GM21528 (cell line): ENCODE results near the gene HK2.
A peak's percentile ranks its signal among the peaks of the same experiment; 100 is the strongest.
"Not testable (repeated sequence)": the region's sequence is repeated elsewhere in the genome, so short reads cannot be mapped to it uniquely, and the experiment has no call there.

ENCODE experiments used
- ATAC-seq: cut with Tn5 transposase; IDR thresholded peaks from one replicate; pipeline ENCODE4 v1.9.1; 2021; ENCODE audit warnings: mild to moderate bottlenecking, moderate library complexity; ENCODE audit not compliant: unreplicated experiment, low FRiP score

HK2 gene

GRCh38 chr2:74834792-74835755 is 1.1 kb downstream of the HK2 start:
- peak; percentile 58 for ATAC-seq

GRCh38 chr2:74835831-74836674 is 2.1 kb downstream of the HK2 start:
- no peak for ATAC-seq

GRCh38 chr2:74836675-74837401 is 2.9 kb downstream of the HK2 start:
- no peak for ATAC-seq

GRCh38 chr2:74841641-74842040 is 7.7 kb downstream of the HK2 start:
- no peak for ATAC-seq

GRCh38 chr2:74843433-74843832 is 9.5 kb downstream of the HK2 start:
- no peak for ATAC-seq

- peak; percentile 67 for ATAC-seq
These were observed 10.0 kb downstream of the HK2 start for GRCh38 chr2:74843899-74844298.

GRCh38 chr2:74844752-74845151 is 10.8 kb downstream of the HK2 start:
- ATAC-seq, result no peak

GRCh38 chr2:74845217-74845751 is 11.4 kb downstream of the HK2 start:
- ATAC-seq, result no peak

- ATAC-seq, result no peak
These were observed 12.1 kb downstream of the HK2 start for GRCh38 chr2:74845991-74846390.

- ATAC-seq, result no peak
These were observed 12.6 kb downstream of the HK2 start for GRCh38 chr2:74846481-74846880.

- ATAC-seq, result no peak
These were observed 13.3 kb downstream of the HK2 start for GRCh38 chr2:74847070-74847858.

GRCh38 chr2:74849228-74849892 is 15.4 kb downstream of the HK2 start:
- peak; percentile 86 for ATAC-seq

- no peak for ATAC-seq
These were observed 16.7 kb downstream of the HK2 start for GRCh38 chr2:74850496-74851190.

- no peak for ATAC-seq
These were observed 17.3 kb downstream of the HK2 start for GRCh38 chr2:74851191-74851566.

GRCh38 chr2:74853360-74853759 is 19.4 kb downstream of the HK2 start:
- not testable (repeated sequence) for ATAC-seq

- ATAC-seq, result no peak
These were observed 20.5 kb downstream of the HK2 start for GRCh38 chr2:74854401-74854800.

GRCh38 chr2:74855114-74855707 is 21.3 kb downstream of the HK2 start:
- ATAC-seq, result not testable (repeated sequence)

GRCh38 chr2:74856004-74856578 is 22.2 kb downstream of the HK2 start:
- ATAC-seq, result no peak
